Astrocyte (in vitro differentiated cells and primary cell): ENCODE data around the gene NCAM1. TPM values are rescaled to one million over a fixed set of nuclear protein-coding genes. Genes with fewer than 3 reads are reported as not detected.

Source experiments
- DNase-seq: peaks from one replicate; pipeline ENCODE4 v3.0.0-alpha.2; 2010; ENCODE audit warnings: low read depth
- FAIRE-seq: peaks from 2 replicates; lab custom pipeline; 2011; peaks lifted over from hg19 to GRCh38; lab: Jason Lieb, UNC
- H2AFZ ChIP-seq: 2 replicates; pipeline ENCODE4 v1.6.0; 2012; ENCODE audit warnings: low read depth, low read length, inconsistent platforms
- H3K27ac ChIP-seq: 2 replicates; pipeline ENCODE4 v1.5.1; 2011; ENCODE audit warnings: low read depth, low read length, inconsistent platforms
- H3K27me3 ChIP-seq: 2 replicates; pipeline ENCODE4 v1.6.0; 2011; ENCODE audit warnings: low read length, inconsistent platforms; ENCODE audit not compliant: insufficient read depth
- H3K36me3 ChIP-seq: 2 replicates; pipeline ENCODE4 v1.5.1; 2011; ENCODE audit warnings: low read length, inconsistent platforms; ENCODE audit not compliant: insufficient read depth
- H3K4me1 ChIP-seq: 2 replicates; pipeline ENCODE4 v1.5.1; 2011; ENCODE audit warnings: low read length, inconsistent platforms; ENCODE audit not compliant: insufficient read depth
- H3K4me2 ChIP-seq: 2 replicates; pipeline ENCODE4 v1.6.0; 2012; ENCODE audit warnings: low read length, inconsistent platforms
- H3K4me3 ChIP-seq: 2 replicates; pipeline ENCODE4 v1.5.1; 2011; ENCODE audit warnings: low read depth, mild to moderate bottlenecking, low read length, inconsistent platforms; ENCODE audit not compliant: insufficient read depth
- H3K79me2 ChIP-seq: 2 replicates; pipeline ENCODE4 v1.6.0; 2012; ENCODE audit warnings: mild to moderate bottlenecking, low read length, inconsistent platforms; ENCODE audit not compliant: insufficient read depth
- H3K9ac ChIP-seq: 2 replicates; pipeline ENCODE4 v1.6.0; 2012; ENCODE audit warnings: mild to moderate bottlenecking, low read length, inconsistent platforms
- H3K9me3 ChIP-seq: 2 replicates; pipeline ENCODE4 v1.5.1; 2012; ENCODE audit warnings: low read depth, mild to moderate bottlenecking, low read length, inconsistent platforms; ENCODE audit not compliant: insufficient read depth
- H4K20me1 ChIP-seq: 2 replicates; pipeline ENCODE4 v1.6.0; 2012; ENCODE audit warnings: low read length, inconsistent platforms; ENCODE audit not compliant: insufficient read depth
- H3K27ac Mint-ChIP-seq: one replicate; pipeline ENCODE4 v1.8.0; 2021; ENCODE audit warnings: mild to moderate bottlenecking, mixed read lengths; ENCODE audit not compliant: unreplicated experiment
- H3K27me3 Mint-ChIP-seq: one replicate; pipeline ENCODE4 v1.8.0; 2021; ENCODE audit warnings: low read depth, mixed read lengths; ENCODE audit not compliant: unreplicated experiment
- H3K36me3 Mint-ChIP-seq: one replicate; pipeline ENCODE4 v1.8.0; 2021; ENCODE audit warnings: low read depth, mixed read lengths; ENCODE audit not compliant: unreplicated experiment
- H3K4me1 Mint-ChIP-seq: one replicate; pipeline ENCODE4 v1.8.0; 2021; ENCODE audit warnings: low read depth, mixed read lengths; ENCODE audit not compliant: unreplicated experiment
- H3K4me3 Mint-ChIP-seq: one replicate; pipeline ENCODE4 v1.8.0; 2021; ENCODE audit warnings: mild to moderate bottlenecking, moderate library complexity, mixed read lengths; ENCODE audit not compliant: unreplicated experiment
- H3K9me3 Mint-ChIP-seq: one replicate; pipeline ENCODE4 v1.8.0; 2021; ENCODE audit warnings: mild to moderate bottlenecking, mixed read lengths; ENCODE audit not compliant: unreplicated experiment
- CTCF ChIP-seq: IDR thresholded peaks from 2 replicates; pipeline ENCODE4 v1.5.1; 2011; ENCODE audit warnings: low read depth, mild to moderate bottlenecking, inconsistent platforms, low read length, moderate library complexity; ENCODE audit not compliant: insufficient read depth
- EZH2 ChIP-seq: IDR thresholded peaks from 2 replicates; pipeline ENCODE4 v1.6.1; 2012; ENCODE audit warnings: mild to moderate bottlenecking, low read length, inconsistent platforms; ENCODE audit not compliant: insufficient read depth
- total RNA-seq: library from RNA; stranded (reverse); gene quantifications from 2 replicates; pipeline ENCODE4 v1.2.1, GENCODE V29; 2021

The NCAM1 gene
- total RNA-seq, 1 donor from 2014 or later: 17.4 TPM

GRCh38 chr11:113177671-113178070, 216.5 kb downstream of the NCAM1 start:
- H3K4me1 Mint-ChIP-seq: peaks cover 39% of the 10 kb centered on the region
- H2AFZ ChIP-seq: no peak overlapping the region
- H3K4me2 ChIP-seq: no peak overlapping the region
- peak overlapping the region; percentile 82 for H3K27ac Mint-ChIP-seq
- H3K27me3 ChIP-seq: peaks cover 19% of the 10 kb centered on the region
- no peak overlapping the region for H3K9ac ChIP-seq
- H3K4me1 ChIP-seq: peaks cover 17% of the 10 kb centered on the region
- no peak overlapping the region for H3K4me3 Mint-ChIP-seq
- H3K4me3 ChIP-seq: no peak overlapping the region
- peak; percentile 21 for DNase-seq
- no peak overlapping the region for H3K27ac ChIP-seq
- H4K20me1 ChIP-seq: no peaks in the 10 kb centered on the region
- no peak for FAIRE-seq
- peaks cover 2% of the 10 kb centered on the region for H3K27me3 Mint-ChIP-seq
- no peaks in the 10 kb centered on the region for H3K36me3 ChIP-seq
- H3K9me3 ChIP-seq: no peaks in the 10 kb centered on the region
- H3K9me3 Mint-ChIP-seq: no peaks in the 10 kb centered on the region
- no peaks in the 10 kb centered on the region for H3K36me3 Mint-ChIP-seq
- TF ChIP-seq CTCF: no peak
- TF ChIP-seq EZH2: no peak
- H3K79me2 ChIP-seq: no peaks in the 10 kb centered on the region

GRCh38 chr11:113178381-113179070, 217.3 kb downstream of the NCAM1 start:
- no peaks in the 10 kb centered on the region for H3K79me2 ChIP-seq
- Mint-ChIP-seq H3K9me3 (no peaks in the 10 kb centered on the region), H3K27me3 (peaks cover 2% of the 10 kb centered on the region), H3K27ac (no peak overlapping the region), H3K4me3 (no peak overlapping the region), H3K4me1 (peaks cover 39% of the 10 kb centered on the region), H3K36me3 (no peaks in the 10 kb centered on the region)
- H2AFZ ChIP-seq: no peak overlapping the region
- no peaks in the 10 kb centered on the region for H3K9me3 ChIP-seq
- no peak for TF ChIP-seq EZH2
- H3K4me1 ChIP-seq: peaks cover 17% of the 10 kb centered on the region
- H4K20me1 ChIP-seq: no peaks in the 10 kb centered on the region
- H3K27me3 ChIP-seq: peaks cover 16% of the 10 kb centered on the region
- H3K27ac ChIP-seq: no peak overlapping the region
- no peaks in the 10 kb centered on the region for H3K36me3 ChIP-seq
- no peak overlapping the region for H3K9ac ChIP-seq
- FAIRE-seq: no peak
- H3K4me2 ChIP-seq: no peak overlapping the region
- H3K4me3 ChIP-seq: no peak overlapping the region
- no peak for DNase-seq

GRCh38 chr11:113179181-113179704, 218.0 kb downstream of the NCAM1 start:
- Histone ChIP-seq H3K27ac (no peak overlapping the region), H3K4me1 (peaks cover 19% of the 10 kb centered on the region), H4K20me1 (no peaks in the 10 kb centered on the region), H3K79me2 (no peaks in the 10 kb centered on the region), H3K27me3 (peaks cover 16% of the 10 kb centered on the region), H3K36me3 (no peaks in the 10 kb centered on the region), H3K9me3 (no peaks in the 10 kb centered on the region), H3K4me2 (no peak overlapping the region), H3K4me3 (no peak overlapping the region), H2AFZ (no peak overlapping the region), H3K9ac (no peak overlapping the region)
- FAIRE-seq (no peak), DNase-seq (no peak)
- TF ChIP-seq CTCF: no peak
- no peaks in the 10 kb centered on the region for H3K36me3 Mint-ChIP-seq
- H3K27me3 Mint-ChIP-seq: peaks cover 2% of the 10 kb centered on the region
- H3K9me3 Mint-ChIP-seq: no peaks in the 10 kb centered on the region
- peaks cover 46% of the 10 kb centered on the region for H3K4me1 Mint-ChIP-seq
- H3K4me3 Mint-ChIP-seq: no peak overlapping the region
- no peak overlapping the region for H3K27ac Mint-ChIP-seq
